Measurements from ENCODE around the gene MYEOV. TPM values are rescaled to one million over a fixed set of nuclear protein-coding genes. Genes with fewer than 3 reads are reported as not detected.

MYEOV gene
- total and polyA plus RNA-seq, 4 donors = 0.79 to 0.90 TPM; not detected in 2

GRCh38 chr11:69309631-69310280, 15.8 kb downstream of the MYEOV start:
- TF ChIP-seq HNF4G (IDR thresholded peaks at IDR 0.05) (no peak), EGR1 (IDR thresholded peaks at IDR 0.05; ENCODE audit: low read depth in 2 of 2) (no peak), ATF3 (IDR thresholded peaks at IDR 0.05) (no peak)
- H3K4me3 ChIP-seq (ENCODE audit: low read depth in 1 of 3, low read length in 3 of 3) = no peak overlapping the region
- no peaks in the 10 kb centered on the region for H3K9me3 ChIP-seq (ENCODE audit: control insufficient read depth in 4 of 4, low read length in 3 of 4)
- no peak overlapping the region for H3K9ac ChIP-seq (ENCODE audit: low read depth in 1 of 2, low read length in 2 of 2)
- 90% methylated on average over 8 of the region's 8 CpGs for WGBS
- peaks cover 6 to 21% (median 10%) of the 10 kb centered on the region in 4 donors for H3K4me1 ChIP-seq (ENCODE audit: control insufficient read depth in 4 of 4, insufficient read depth in 4 of 4, low read length in 3 of 4)
- no peak for DNase-seq (ENCODE audit: low spot score)
- no peaks in the 10 kb centered on the region for H3K27me3 ChIP-seq (ENCODE audit: control insufficient read depth in 4 of 4, insufficient read depth in 4 of 4, low read length in 3 of 4)
- no peaks in the 10 kb centered on the region for H3K36me3 ChIP-seq (ENCODE audit: control insufficient read depth in 4 of 4, insufficient read depth in 3 of 4, low read depth in 1 of 4, low read length in 3 of 4)
- H3K27ac ChIP-seq (ENCODE audit: low read depth in 1 of 2, low read length in 2 of 2) = no peak overlapping the region

GRCh38 chr11:69310351-69310750, 16.4 kb downstream of the MYEOV start:
- no peaks in the 10 kb centered on the region for H3K27me3 ChIP-seq (ENCODE audit: control insufficient read depth in 4 of 4, insufficient read depth in 4 of 4, low read length in 3 of 4)
- DNase-seq (ENCODE audit: low spot score) = no peak
- no peak overlapping the region for H3K4me3 ChIP-seq (ENCODE audit: low read depth in 1 of 3, low read length in 3 of 3)
- H3K9ac ChIP-seq (ENCODE audit: low read depth in 1 of 2, low read length in 2 of 2) = no peak overlapping the region
- no peak overlapping the region for H3K27ac ChIP-seq (ENCODE audit: low read depth in 1 of 2, low read length in 2 of 2)
- H3K4me1 ChIP-seq (ENCODE audit: control insufficient read depth in 4 of 4, insufficient read depth in 4 of 4, low read length in 3 of 4) = peaks cover 6 to 21% (median 10%) of the 10 kb centered on the region in 4 donors
- no peak for TF ChIP-seq YY1 (IDR thresholded peaks at IDR 0.05)
- no peak for TF ChIP-seq CTCF (IDR thresholded peaks at IDR 0.05; ENCODE audit: low read depth, low read length, missing input control)
- no peak for TF ChIP-seq EGR1 (IDR thresholded peaks at IDR 0.05; ENCODE audit: low read depth in 2 of 2)
- no peak for TF ChIP-seq MAX (IDR thresholded peaks at IDR 0.05)
- no peak for TF ChIP-seq ATF3 (IDR thresholded peaks at IDR 0.05)
- TF ChIP-seq GABPA (IDR thresholded peaks at IDR 0.05 in 1 of 2, conservative IDR thresholded peaks at IDR 0.05 in 1 of 2) = no peak
- no peak for TF ChIP-seq HNF4G (IDR thresholded peaks at IDR 0.05)
- no peak for TF ChIP-seq RAD21 (IDR thresholded peaks at IDR 0.05)
- TF ChIP-seq TAF1 (conservative IDR thresholded peaks at IDR 0.05) = no peak
- TF ChIP-seq SP1 (IDR thresholded peaks at IDR 0.05) = no peak
- no peak for TF ChIP-seq RXRA (IDR thresholded peaks at IDR 0.05)
- no peak for TF ChIP-seq FOXA1 (IDR thresholded peaks at IDR 0.05)
- no peak for TF ChIP-seq NR2F2 (IDR thresholded peaks at IDR 0.05)
- no peak for TF ChIP-seq ZBTB33 (IDR thresholded peaks at IDR 0.05)
- no peak for TF ChIP-seq JUND (IDR thresholded peaks at IDR 0.05)
- no peak for TF ChIP-seq FOXA2 (IDR thresholded peaks at IDR 0.05)
- no peak for TF ChIP-seq REST (IDR thresholded peaks at IDR 0.05)
- no peak for TF ChIP-seq HNF4A (conservative IDR thresholded peaks at IDR 0.05)
- H3K9me3 ChIP-seq (ENCODE audit: control insufficient read depth in 4 of 4, low read length in 3 of 4) = no peaks in the 10 kb centered on the region
- WGBS = 95% methylated on average over 13 of the region's 13 CpGs
- no peaks in the 10 kb centered on the region for H3K36me3 ChIP-seq (ENCODE audit: control insufficient read depth in 4 of 4, insufficient read depth in 3 of 4, low read depth in 1 of 4, low read length in 3 of 4)
